Endothelial cell of umbilical vein (primary cell): ENCODE data around the gene KCNF1.

Experiments used
- FOS ChIP-seq: IDR thresholded peaks from 2 replicates; pipeline ENCODE4 v1.6.1; 2011; ENCODE audit warnings: mild to moderate bottlenecking, low read length, moderate library complexity, borderline replicate concordance; ENCODE audit not compliant: insufficient read depth
- JUN ChIP-seq: IDR thresholded peaks from 2 replicates; pipeline ENCODE4 v1.6.1; 2011; ENCODE audit warnings: borderline replicate concordance, low read depth; ENCODE audit not compliant: insufficient read length, insufficient read depth
- POLR2A ChIP-seq: IDR thresholded peaks from 2 replicates; pipeline ENCODE4 v1.6.1; 2012; ENCODE audit warnings: low read depth, mild to moderate bottlenecking, control low read depth, low read length
- POLR2AphosphoS5 ChIP-seq: IDR thresholded peaks from 2 replicates; pipeline ENCODE4 v1.6.1; 2012; ENCODE audit warnings: low read depth, mild to moderate bottlenecking, control low read depth, low read length, moderate library complexity; ENCODE audit not compliant: insufficient read depth
- TF ChIP-seq, protein P1 (sequence below), 2 donors: IDR thresholded peaks; 1 replicate in 1 of 2; 2 replicates in 1 of 2; pipeline ENCODE4 v1.5.1; 2011; ENCODE audit warnings: low read length in 2 of 2, mild to moderate bottlenecking in 2 of 2, moderate library complexity in 2 of 2, control low read depth in 1 of 2, inconsistent platforms in 1 of 2, low read depth in 1 of 2; ENCODE audit not compliant: insufficient read depth in 1 of 2; ENCODE audit errors: extremely low read depth in 1 of 2
- TF ChIP-seq, protein P2 (sequence below): IDR thresholded peaks from 2 replicates; pipeline ENCODE4 v1.6.1; 2011; ENCODE audit not compliant: insufficient read depth, insufficient read length

DNA sequence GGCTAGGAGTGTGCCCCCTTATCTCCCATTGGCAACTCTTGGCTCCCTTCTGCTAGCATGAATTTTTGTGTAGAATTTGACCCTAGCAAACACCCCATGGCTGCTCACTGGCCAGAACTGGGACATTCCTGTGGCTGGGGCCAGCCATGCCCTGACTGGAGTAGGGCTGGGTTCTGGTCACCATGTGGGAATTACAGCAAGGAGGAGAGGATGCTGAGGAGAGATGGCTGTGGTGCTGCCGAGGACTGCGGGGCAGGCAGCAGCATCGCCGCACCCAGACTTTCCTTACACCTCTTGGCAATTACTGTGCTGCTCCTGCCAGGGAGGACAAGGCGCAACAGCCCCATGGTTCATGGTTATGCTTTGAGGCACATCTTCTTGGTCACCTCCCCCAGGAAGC is 12.7 kb downstream of the KCNF1 start:
- TF ChIP-seq, protein P1, sequence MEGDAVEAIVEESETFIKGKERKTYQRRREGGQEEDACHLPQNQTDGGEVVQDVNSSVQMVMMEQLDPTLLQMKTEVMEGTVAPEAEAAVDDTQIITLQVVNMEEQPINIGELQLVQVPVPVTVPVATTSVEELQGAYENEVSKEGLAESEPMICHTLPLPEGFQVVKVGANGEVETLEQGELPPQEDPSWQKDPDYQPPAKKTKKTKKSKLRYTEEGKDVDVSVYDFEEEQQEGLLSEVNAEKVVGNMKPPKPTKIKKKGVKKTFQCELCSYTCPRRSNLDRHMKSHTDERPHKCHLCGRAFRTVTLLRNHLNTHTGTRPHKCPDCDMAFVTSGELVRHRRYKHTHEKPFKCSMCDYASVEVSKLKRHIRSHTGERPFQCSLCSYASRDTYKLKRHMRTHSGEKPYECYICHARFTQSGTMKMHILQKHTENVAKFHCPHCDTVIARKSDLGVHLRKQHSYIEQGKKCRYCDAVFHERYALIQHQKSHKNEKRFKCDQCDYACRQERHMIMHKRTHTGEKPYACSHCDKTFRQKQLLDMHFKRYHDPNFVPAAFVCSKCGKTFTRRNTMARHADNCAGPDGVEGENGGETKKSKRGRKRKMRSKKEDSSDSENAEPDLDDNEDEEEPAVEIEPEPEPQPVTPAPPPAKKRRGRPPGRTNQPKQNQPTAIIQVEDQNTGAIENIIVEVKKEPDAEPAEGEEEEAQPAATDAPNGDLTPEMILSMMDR (IDR thresholded peaks at IDR 0.05; ENCODE audit: extremely low read depth in 1 of 2, insufficient read depth in 1 of 2, low read depth in 1 of 2, low read length in 2 of 2) = no peak
- TF ChIP-seq POLR2AphosphoS5 (no peak), FOS (no peak), POLR2A (no peak), JUN (no peak)
- TF ChIP-seq, protein P2, sequence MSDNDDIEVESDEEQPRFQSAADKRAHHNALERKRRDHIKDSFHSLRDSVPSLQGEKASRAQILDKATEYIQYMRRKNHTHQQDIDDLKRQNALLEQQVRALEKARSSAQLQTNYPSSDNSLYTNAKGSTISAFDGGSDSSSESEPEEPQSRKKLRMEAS = no peak
